WTC11 (cell line): ENCODE results near the gene CCDC107. TPM values are rescaled to one million over a fixed set of nuclear protein-coding genes. Genes with fewer than 3 reads are reported as not detected.

Experiments
- ATAC-seq: fragments of 200-7000 bp; cut with Tn5 transposase; 2 replicates; pipeline ENCODE4 v1.10.0; 2021; ENCODE audit warnings: mild to moderate bottlenecking, moderate library complexity
- CTCF ChIA-PET: fragments of 300-600 bp; sonication (Branson Sonifier 250); formaldehyde crosslinking; loops from one replicate; lab custom pipeline; 2021; ENCODE audit warnings: antibody characterized with exemption; lab: Charles Lee
- POLR2A ChIA-PET: fragments of 350-600 bp; sonication (Branson Sonifier 250); formaldehyde crosslinking; loops from one replicate; lab custom pipeline; 2021; ENCODE audit warnings: antibody characterized with exemption; lab: Charles Lee
- DNase-seq: peaks from one replicate; pipeline ENCODE4 v3.0.0; 2021; ENCODE audit warnings: low spot score
- H3K27ac Mint-ChIP-seq: 2 replicates; pipeline ENCODE4 v1.8.0; 2021; ENCODE audit warnings: mixed read lengths
- H3K27me3 Mint-ChIP-seq: 2 replicates; pipeline ENCODE4 v1.8.0; 2021; ENCODE audit warnings: low read depth, mild to moderate bottlenecking, moderate library complexity, mixed read lengths
- H3K36me3 Mint-ChIP-seq: 2 replicates; pipeline ENCODE4 v1.8.0; 2021; ENCODE audit warnings: mixed read lengths
- H3K4me1 Mint-ChIP-seq: 2 replicates; pipeline ENCODE4 v1.8.0; 2022; ENCODE audit warnings: mixed read lengths
- H3K4me3 Mint-ChIP-seq: 2 replicates; pipeline ENCODE4 v1.8.0; 2021; ENCODE audit warnings: mild to moderate bottlenecking, moderate library complexity, mixed read lengths
- H3K9me3 Mint-ChIP-seq: 2 replicates; pipeline ENCODE4 v1.8.0; 2021; ENCODE audit warnings: mixed read lengths
- ARID4B ChIP-seq: sonication (generic); formaldehyde crosslinking; IDR thresholded peaks from 2 replicates; pipeline ENCODE4 v1.8.0; 2023; ENCODE audit warnings: missing genetic modification reagents, mild to moderate bottlenecking, borderline replicate concordance
- CREM ChIP-seq: sonication (generic); formaldehyde crosslinking; IDR thresholded peaks from 2 replicates; pipeline ENCODE4 v1.8.1; 2022; ENCODE audit warnings: mild to moderate bottlenecking, missing genetic modification reagents, moderate library complexity
- FOXP1 ChIP-seq: sonication (generic); formaldehyde crosslinking; IDR thresholded peaks from 2 replicates; pipeline ENCODE4 v1.8.0; 2022; ENCODE audit warnings: missing genetic modification reagents, mild to moderate bottlenecking, moderate library complexity, borderline replicate concordance
- HMGXB4 ChIP-seq: sonication (generic); formaldehyde crosslinking; IDR thresholded peaks from 2 replicates; pipeline ENCODE4 v1.8.1; 2023; ENCODE audit warnings: mild to moderate bottlenecking, moderate library complexity, missing genetic modification reagents
- JAZF1 ChIP-seq: fragments of 250-450 bp; sonication (Bioruptor Pico); IDR thresholded peaks from 2 replicates; pipeline ENCODE4 v1.9.0; 2021; ENCODE audit warnings: moderate library complexity, mild to moderate bottlenecking, inconsistent platforms
- JUN ChIP-seq: sonication (generic); formaldehyde crosslinking; IDR thresholded peaks from 2 replicates; pipeline ENCODE4 v1.8.0; 2023; ENCODE audit warnings: mild to moderate bottlenecking, missing genetic modification reagents
- MXD4 ChIP-seq: fragments of 250-450 bp; sonication (Bioruptor Pico); IDR thresholded peaks from 2 replicates; pipeline ENCODE4 v1.8.0; 2021; ENCODE audit warnings: mild to moderate bottlenecking, moderate library complexity, borderline replicate concordance
- MYBL2 ChIP-seq: sonication (generic); formaldehyde crosslinking; IDR thresholded peaks from 2 replicates; pipeline ENCODE4 v1.8.1; 2023; ENCODE audit warnings: mild to moderate bottlenecking, moderate library complexity, missing genetic modification reagents
- NR2C2 ChIP-seq: sonication (generic); formaldehyde crosslinking; IDR thresholded peaks from 2 replicates; pipeline ENCODE4 v1.8.0; 2022; ENCODE audit warnings: mild to moderate bottlenecking, missing genetic modification reagents
- PRDM15 ChIP-seq: sonication (generic); formaldehyde crosslinking; IDR thresholded peaks from 2 replicates; pipeline ENCODE4 v1.8.0; 2022; ENCODE audit warnings: missing genetic modification reagents
- SOX15 ChIP-seq: fragments of 250-450 bp; sonication (Bioruptor Pico); IDR thresholded peaks from 2 replicates; pipeline ENCODE4 v1.9.0; 2021; ENCODE audit warnings: mild to moderate bottlenecking
- TCF7 ChIP-seq: sonication (generic); formaldehyde crosslinking; IDR thresholded peaks from 2 replicates; pipeline ENCODE4 v1.8.0; 2022; ENCODE audit warnings: mild to moderate bottlenecking, low read depth, missing genetic modification reagents, moderate library complexity
- TEAD1 ChIP-seq: sonication (generic); formaldehyde crosslinking; IDR thresholded peaks from 2 replicates; pipeline ENCODE4 v1.8.0; 2022; ENCODE audit warnings: mild to moderate bottlenecking, missing genetic modification reagents
- TP53 ChIP-seq: sonication (generic); formaldehyde crosslinking; IDR thresholded peaks from 2 replicates; pipeline ENCODE4 v1.8.1; 2023; ENCODE audit warnings: mild to moderate bottlenecking, missing genetic modification reagents
- USF1 ChIP-seq: sonication (generic); formaldehyde crosslinking; IDR thresholded peaks from 2 replicates; pipeline ENCODE4 v1.8.0; 2022; ENCODE audit warnings: mild to moderate bottlenecking, missing genetic modification reagents
- ZBTB21 ChIP-seq: sonication (generic); formaldehyde crosslinking; IDR thresholded peaks from 2 replicates; pipeline ENCODE4 v1.8.1; 2023; ENCODE audit warnings: mild to moderate bottlenecking, missing genetic modification reagents, borderline replicate concordance
- ZBTB43 ChIP-seq: sonication (generic); formaldehyde crosslinking; IDR thresholded peaks from 2 replicates; pipeline ENCODE4 v1.8.1; 2023; ENCODE audit warnings: mild to moderate bottlenecking, missing genetic modification reagents
- ZNF121 ChIP-seq: sonication (generic); formaldehyde crosslinking; IDR thresholded peaks from 2 replicates; pipeline ENCODE4 v1.8.0; 2023; ENCODE audit warnings: missing genetic modification reagents
- ZNF512 ChIP-seq: sonication (generic); formaldehyde crosslinking; IDR thresholded peaks from 2 replicates; pipeline ENCODE4 v1.8.1; 2022; ENCODE audit warnings: missing genetic modification reagents, borderline replicate concordance
- ZNF532 ChIP-seq: fragments of 250-450 bp; sonication (Bioruptor Pico); IDR thresholded peaks from 2 replicates; pipeline ENCODE4 v1.9.0; 2021; ENCODE audit warnings: mild to moderate bottlenecking, borderline replicate concordance
- total RNA-seq: library from RNA; stranded (reverse); gene quantifications from 3 replicates; pipeline ENCODE4 v1.2.3, GENCODE V29; 2021

CCDC107 gene
- total RNA-seq, 1 experiment from 2014 or later = 10.8 TPM

GRCh38 chr9:35687306-35687705 lies 29.2 kb downstream of the CCDC107 start:
- Mint-ChIP-seq H3K4me3 (peak overlapping the region; percentile 48), H3K36me3 (peaks cover 37% of the 10 kb centered on the region), H3K27me3 (no peaks in the 10 kb centered on the region), H3K27ac (peak overlapping the region; percentile 55; the same call in 1 of the 2 replicates), H3K9me3 (no peaks in the 10 kb centered on the region), H3K4me1 (peaks cover 23% of the 10 kb centered on the region)
- no peak for ATAC-seq
- no peak for DNase-seq
- no peak for TF ChIP-seq CREM
- no peak for TF ChIP-seq ARID4B (CRISPR knock-in tag)
- TF ChIP-seq MXD4 = no peak
- no peak for TF ChIP-seq MYBL2 (CRISPR knock-in tag)
- TF ChIP-seq JAZF1 (CRISPR knock-in tag) = no peak
- TF ChIP-seq ZBTB43 (CRISPR knock-in tag) = no peak
- no peak for TF ChIP-seq ZBTB21
- no peak for TF ChIP-seq TCF7
- TF ChIP-seq ZNF512 = no peak
- TF ChIP-seq TP53 = no peak
- TF ChIP-seq TEAD1 (CRISPR knock-in tag) = no peak
- TF ChIP-seq SOX15 = no peak
- TF ChIP-seq PRDM15 (CRISPR knock-in tag) = no peak
- no peak for TF ChIP-seq ZNF121 (CRISPR knock-in tag)
- no peak for TF ChIP-seq FOXP1 (CRISPR knock-in tag)
- no peak for TF ChIP-seq HMGXB4
- TF ChIP-seq USF1 (CRISPR knock-in tag) = no peak
- no peak for TF ChIP-seq ZNF532 (CRISPR knock-in tag)
- TF ChIP-seq NR2C2 = no peak
- no peak for TF ChIP-seq JUN (CRISPR knock-in tag)
- CTCF ChIA-PET = interaction anchor here (0.7 to 6.8 kb wide), 4 partner anchors 7 to 84 kb away, joined by 3 to 49 read pairs (median 14); no protein-coding TSS in a partner anchor
- POLR2A ChIA-PET = interaction anchor here (0.6 kb wide), 1 partner anchor 72 kb away, joined by 5 read pairs; no protein-coding TSS in a partner anchor
